Gastroesophageal sphincter (tissue), 4 donors: ENCODE measurements around the gene TCF7L2. TPM values are rescaled to one million over a fixed set of nuclear protein-coding genes. Genes with fewer than 3 reads are reported as not detected.

Source experiments
- ATAC-seq: fragments of 150-250 bp; one replicate; pipeline ENCODE4 v1.9.1; 2016; ENCODE audit warnings: mild to moderate bottlenecking, moderate library complexity
- H3K27ac ChIP-seq, 4 donors: fragments of 200-600 bp; sonication (generic) in 3 of 4; 1 replicate in 3 of 4; 2 replicates in 1 of 4; pipeline ENCODE4 v1.5.1; 2016 to 2019
- H3K27me3 ChIP-seq: fragments of 200-600 bp; sonication (generic); one replicate; pipeline ENCODE4 v1.5.1; 2019
- H3K36me3 ChIP-seq, 2 donors: fragments of 200-600 bp; sonication (generic); one replicate each; pipeline ENCODE4 v1.5.1; 2019; ENCODE audit warnings: control low read depth in 1 of 2
- H3K4me1 ChIP-seq, 3 donors: fragments of 200-600 bp; sonication (generic); 1 replicate in 2 of 3; 2 replicates in 1 of 3; pipeline ENCODE4 v1.5.1; 2016 to 2019; ENCODE audit warnings: control low read depth in 2 of 3
- H3K4me3 ChIP-seq, 2 donors: fragments of 200-600 bp; sonication (generic); one replicate each; pipeline ENCODE4 v1.5.1; 2019; ENCODE audit warnings: mild to moderate bottlenecking in 1 of 2, moderate library complexity in 1 of 2
- H3K9me3 ChIP-seq, 3 donors: fragments of 200-600 bp; sonication (generic); one replicate each; pipeline ENCODE4 v1.5.1; 2017 to 2019; ENCODE audit warnings: control low read depth in 2 of 3
- EP300 ChIP-seq: sonication (generic); formaldehyde crosslinking; IDR thresholded peaks from one replicate; pipeline ENCODE4 v1.6.1; 2017; ENCODE audit warnings: antibody characterized with exemption, mild to moderate bottlenecking
- POLR2A ChIP-seq, 2 donors: fragments of 450-650 bp; IDR thresholded peaks; one replicate each; pipeline ENCODE4 v1.6.1; 2017; ENCODE audit warnings: antibody characterized with exemption in 2 of 2, mild to moderate bottlenecking in 2 of 2, moderate library complexity in 1 of 2
- POLR2AphosphoS5 ChIP-seq: sonication (generic); formaldehyde crosslinking; IDR thresholded peaks from one replicate; pipeline ENCODE4 v1.6.1; 2017; ENCODE audit warnings: antibody characterized with exemption
- WGBS, 2 donors: methylation state at CpG; one replicate each; pipeline ENCODE4 v1.1.5; 2018; ENCODE audit warnings: low coverage in 1 of 2; 5-methylcytosine and 5-hydroxymethylcytosine counted together
- total RNA-seq, 4 donors: library from RNA; depleted of rRNA; stranded (reverse); fragments of >200 nt; gene quantifications; one replicate each; pipeline ENCODE4 v1.1.0, GENCODE V29; 2016
- TF ChIP-seq, protein P1 (sequence below), 4 experiments: fragments of 200-600 bp in 2 of 4; fragments of 450-650 bp in 2 of 4; sonication (generic) in 1 of 4; IDR thresholded peaks; one replicate each; pipeline ENCODE4 v1.5.1; 2017 to 2019; ENCODE audit warnings: antibody characterized with exemption in 4 of 4, mild to moderate bottlenecking in 2 of 4, moderate library complexity in 2 of 4

TCF7L2 gene
- total RNA-seq, 4 donors from 2014 or later: 12.6 to 22.4 (median 20.2) TPM

DNA sequence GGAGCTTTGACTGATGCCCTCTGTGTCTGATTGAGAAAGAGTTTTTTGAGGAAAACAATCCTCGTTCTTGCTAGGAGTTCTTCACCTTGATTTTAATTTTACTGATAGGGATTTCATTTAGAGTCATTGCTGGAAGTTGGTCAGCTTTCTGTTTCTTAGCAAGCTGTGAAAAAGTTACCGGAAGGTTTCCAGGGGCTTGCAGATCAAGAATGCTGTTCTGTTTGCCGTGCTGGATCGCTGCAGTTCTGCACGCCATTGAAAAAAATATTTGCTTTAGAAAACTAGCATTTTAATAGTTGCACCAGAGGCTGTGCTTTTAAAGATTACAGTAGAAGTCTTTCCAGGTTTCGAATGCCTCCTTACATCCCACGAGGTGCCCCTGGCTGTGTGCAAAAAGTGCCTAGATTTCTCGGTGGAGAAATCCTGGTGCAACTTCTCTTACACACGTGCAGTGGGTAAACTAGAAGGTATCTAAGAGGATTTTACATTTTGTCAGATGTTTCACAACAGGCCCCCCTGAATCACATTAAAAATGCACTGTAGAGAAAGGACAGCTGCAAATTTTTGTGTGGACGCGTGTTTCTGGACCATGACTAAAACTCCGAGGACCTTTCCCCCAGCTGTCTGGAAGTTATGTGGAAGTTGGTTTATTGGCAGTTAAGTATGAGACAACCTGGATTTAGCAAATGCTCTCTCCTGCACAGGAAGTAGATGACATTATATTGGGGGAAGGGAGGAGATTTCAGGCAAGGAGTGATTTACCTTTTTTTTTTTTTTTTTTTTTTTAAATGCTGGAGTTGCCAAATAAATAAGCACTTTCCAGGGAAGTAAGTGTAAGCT, 5.8 kb downstream of the TCF7L2 start:
- H3K27me3 ChIP-seq: no peaks in the 10 kb centered on the region
- TF ChIP-seq EP300: peak; percentile 22
- TF ChIP-seq POLR2AphosphoS5: peak; percentile 53
- TF ChIP-seq POLR2A (IDR thresholded peaks at IDR 0.05): no peak
- TF ChIP-seq, protein P1, sequence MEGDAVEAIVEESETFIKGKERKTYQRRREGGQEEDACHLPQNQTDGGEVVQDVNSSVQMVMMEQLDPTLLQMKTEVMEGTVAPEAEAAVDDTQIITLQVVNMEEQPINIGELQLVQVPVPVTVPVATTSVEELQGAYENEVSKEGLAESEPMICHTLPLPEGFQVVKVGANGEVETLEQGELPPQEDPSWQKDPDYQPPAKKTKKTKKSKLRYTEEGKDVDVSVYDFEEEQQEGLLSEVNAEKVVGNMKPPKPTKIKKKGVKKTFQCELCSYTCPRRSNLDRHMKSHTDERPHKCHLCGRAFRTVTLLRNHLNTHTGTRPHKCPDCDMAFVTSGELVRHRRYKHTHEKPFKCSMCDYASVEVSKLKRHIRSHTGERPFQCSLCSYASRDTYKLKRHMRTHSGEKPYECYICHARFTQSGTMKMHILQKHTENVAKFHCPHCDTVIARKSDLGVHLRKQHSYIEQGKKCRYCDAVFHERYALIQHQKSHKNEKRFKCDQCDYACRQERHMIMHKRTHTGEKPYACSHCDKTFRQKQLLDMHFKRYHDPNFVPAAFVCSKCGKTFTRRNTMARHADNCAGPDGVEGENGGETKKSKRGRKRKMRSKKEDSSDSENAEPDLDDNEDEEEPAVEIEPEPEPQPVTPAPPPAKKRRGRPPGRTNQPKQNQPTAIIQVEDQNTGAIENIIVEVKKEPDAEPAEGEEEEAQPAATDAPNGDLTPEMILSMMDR (IDR thresholded peaks at IDR 0.05): no peak
- H3K27ac ChIP-seq: peak overlapping the region; percentile 6 to 92 (median 69)
- H3K36me3 ChIP-seq: no peaks in the 10 kb centered on the region
- H3K9me3 ChIP-seq: no peaks in the 10 kb centered on the region
- peaks cover 11 to 83% (median 23%) of the 10 kb centered on the region in 3 donors for H3K4me1 ChIP-seq
- peak; percentile 22 for ATAC-seq
- 1 to 10% methylated on average over 11 to 12 of the region's 12 CpGs for WGBS, 2 donors
- peak overlapping the region; percentile 28 to 36 for H3K4me3 ChIP-seq

DNA sequence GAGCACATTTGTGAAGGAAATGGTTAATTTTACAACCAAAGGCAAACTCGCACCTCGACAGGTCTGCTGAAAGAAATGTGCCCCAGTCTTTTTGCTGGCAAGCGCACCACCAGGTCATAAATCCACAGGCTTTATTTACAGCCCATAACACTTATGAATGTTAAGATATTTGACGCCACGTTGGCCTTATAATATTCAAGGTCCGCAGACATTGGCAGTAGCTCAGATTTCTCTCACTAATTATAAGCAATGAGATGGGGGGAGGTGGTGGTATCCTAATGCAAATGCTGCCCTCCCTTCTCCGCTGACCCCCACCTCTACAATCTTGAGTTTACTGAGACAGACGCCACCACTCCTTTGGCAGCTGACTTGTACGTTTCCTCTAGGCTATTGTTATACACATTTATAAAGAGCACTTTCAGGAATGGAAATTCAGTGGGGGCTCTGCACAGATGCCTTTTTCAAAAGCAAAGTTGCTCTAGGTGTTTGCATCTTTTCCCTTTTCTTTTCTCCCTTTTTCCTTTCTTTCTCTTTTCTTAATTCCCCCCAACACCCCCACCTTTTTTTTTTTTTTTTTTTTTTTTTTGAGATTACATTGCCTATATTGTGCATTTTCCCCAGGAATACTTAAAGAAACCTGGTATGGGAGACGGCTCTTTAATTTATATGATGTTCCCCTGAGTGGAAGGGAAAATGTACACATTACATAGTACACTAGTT, 6.7 kb downstream of the TCF7L2 start:
- peaks cover 11 to 90% (median 23%) of the 10 kb centered on the region in 3 donors for H3K4me1 ChIP-seq
- no peaks in the 10 kb centered on the region for H3K9me3 ChIP-seq
- H3K4me3 ChIP-seq: no peak overlapping the region
- H3K36me3 ChIP-seq: no peaks in the 10 kb centered on the region
- 32 to 42% methylated on average over 7 to 10 of the region's 10 CpGs for WGBS, 2 donors
- TF ChIP-seq, protein P1 (IDR thresholded peaks at IDR 0.05): no peak
- TF ChIP-seq POLR2AphosphoS5 (no peak), POLR2A (IDR thresholded peaks at IDR 0.05) (no peak), EP300 (no peak)
- no peaks in the 10 kb centered on the region for H3K27me3 ChIP-seq
- H3K27ac ChIP-seq: peak overlapping the region in 3 of 4 donors; percentile 34 to 92 (median 89)
- ATAC-seq: no peak

DNA sequence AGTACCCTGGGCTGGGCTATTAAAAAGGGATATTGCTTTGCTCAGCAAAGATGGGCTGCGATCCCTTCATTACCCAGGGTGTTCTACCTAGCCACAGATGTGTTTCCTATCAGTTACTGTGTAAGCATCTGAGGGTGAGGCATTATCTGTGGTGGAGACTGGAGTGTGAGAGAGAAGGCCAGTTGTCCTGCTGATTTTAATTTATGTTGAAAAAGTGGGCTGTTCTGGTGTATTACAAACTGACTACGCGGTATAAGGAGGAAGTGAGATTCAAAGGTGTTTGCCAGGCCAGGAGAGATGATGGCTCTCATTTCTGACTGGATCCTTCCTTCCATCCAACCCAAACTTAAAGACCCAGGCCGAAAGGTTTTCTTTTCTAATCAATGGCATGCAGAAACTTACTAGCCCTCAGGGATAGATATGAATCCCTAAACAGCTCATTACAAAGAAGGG, 7.6 kb downstream of the TCF7L2 start:
- 80 to 90% methylated on average over 4 of the region's 4 CpGs for WGBS, 2 donors
- Histone ChIP-seq H3K4me3 (no peak overlapping the region), H3K27ac (peak overlapping the region in 1 of 4 donors; percentile 11), H3K36me3 (no peaks in the 10 kb centered on the region), H3K27me3 (no peaks in the 10 kb centered on the region), H3K9me3 (no peaks in the 10 kb centered on the region), H3K4me1 (peaks cover 11 to 95% (median 23%) of the 10 kb centered on the region in 3 donors)
- no peak for TF ChIP-seq EP300
- TF ChIP-seq POLR2AphosphoS5: no peak
- no peak for ATAC-seq

DNA sequence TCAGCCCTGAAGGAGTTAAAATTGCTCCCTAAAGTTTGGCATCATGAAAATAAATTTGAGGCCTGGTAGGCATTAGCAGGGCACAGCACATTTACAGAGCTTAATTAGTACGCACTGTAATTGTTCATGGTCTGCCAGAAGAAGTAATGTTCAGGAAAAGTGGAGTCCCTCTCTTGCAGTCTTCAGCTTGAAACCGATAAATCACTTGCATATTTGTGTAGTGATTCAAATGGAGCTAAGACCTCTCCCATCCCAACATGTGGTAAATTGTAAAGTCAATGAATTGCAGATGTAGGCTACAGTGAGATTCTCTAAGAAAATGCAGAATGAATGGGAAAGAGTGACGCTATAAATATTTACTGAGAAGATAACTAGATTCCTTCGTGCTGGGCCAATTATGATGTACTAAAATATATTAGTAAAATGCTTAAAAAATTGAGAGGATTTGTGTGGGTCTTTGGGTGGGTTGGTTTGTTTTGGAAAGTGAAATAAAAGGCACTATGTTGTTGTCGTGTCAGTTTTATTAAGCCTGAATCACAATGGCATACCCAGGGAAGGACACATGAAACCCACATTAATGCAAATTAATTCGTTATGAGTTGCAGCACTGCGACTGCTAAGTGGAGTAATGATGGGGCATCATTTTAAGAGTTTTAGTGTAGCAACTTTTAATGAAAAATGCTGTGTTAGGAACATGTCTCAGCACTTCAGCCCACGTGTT, 8.4 kb downstream of the TCF7L2 start:
- H3K9me3 ChIP-seq: no peaks in the 10 kb centered on the region
- no peak for ATAC-seq
- no peaks in the 10 kb centered on the region for H3K27me3 ChIP-seq
- H3K27ac ChIP-seq: no peak overlapping the region
- peaks cover 11 to 92% (median 23%) of the 10 kb centered on the region in 3 donors for H3K4me1 ChIP-seq
- H3K4me3 ChIP-seq: no peak overlapping the region
- WGBS, 2 donors: 53 to 77% methylated on average over 8 of the region's 8 CpGs
- peak; percentile 13 for TF ChIP-seq POLR2AphosphoS5
- TF ChIP-seq EP300: no peak
- TF ChIP-seq, protein P1 (IDR thresholded peaks at IDR 0.05): no peak
- no peak for TF ChIP-seq POLR2A (IDR thresholded peaks at IDR 0.05)
- H3K36me3 ChIP-seq: no peaks in the 10 kb centered on the region
